GM12878 (cell line): ENCODE data around the gene TSPEAR. TPM values are rescaled to one million over a fixed set of nuclear protein-coding genes. Genes with fewer than 3 reads are reported as not detected.

Experiments
- ATAC-seq: fragments of 200-7000 bp; cut with Tn5 transposase; 3 replicates; pipeline ENCODE4 v1.9.1; 2020; ENCODE audit warnings: mild to moderate bottlenecking, moderate library complexity
- BruUV-seq: library from RNA; stranded (reverse); fragments of 400-500 nt; replicated peaks from 2 replicates; lab custom pipeline; 2021; lab: Mats Ljungman, UMichigan
- CTCF ChIA-PET: fragments of 300-600 bp; sonication (Branson Sonifier 250); formaldehyde crosslinking; extraction: SDS; loops from one replicate; lab custom pipeline; 2021; ENCODE audit warnings: inconsistent platforms; lab: Yijun Ruan, JAX
- POLR2A ChIA-PET: fragments of 350-600 bp; formaldehyde crosslinking; extraction: SDS; loops from one replicate; lab custom pipeline; 2021; ENCODE audit warnings: inconsistent platforms; lab: Charles Lee
- RAD21 ChIA-PET: fragments of 300-600 bp; sonication (Branson Sonifier 250); formaldehyde crosslinking; loops from one replicate; lab custom pipeline; 2023; ENCODE audit warnings: antibody characterized with exemption; ENCODE audit not compliant: unreplicated experiment; lab: Charles Lee
- SMC1A ChIA-PET: fragments of 300-600 bp; sonication (Branson Sonifier 250); formaldehyde crosslinking; loops from one replicate; lab custom pipeline; 2023; ENCODE audit not compliant: unreplicated experiment, uncharacterized antibody; lab: Charles Lee
- DNase-seq: peaks from one replicate; pipeline ENCODE4 v3.0.0-alpha.2; 2011; ENCODE audit warnings: low read depth, low spot score
- FAIRE-seq: peaks from 3 replicates; lab custom pipeline; 2011; peaks lifted over from hg19 to GRCh38; lab: Jason Lieb, UNC
- H2AFZ ChIP-seq: 2 replicates; pipeline ENCODE4 v1.6.0; 2011; ENCODE audit warnings: low read depth, low read length, control low read depth; ENCODE audit not compliant: control insufficient read depth
- H3K27ac ChIP-seq: 2 replicates; pipeline ENCODE4 v1.5.1; 2011; ENCODE audit warnings: control low read depth; ENCODE audit not compliant: control insufficient read depth, insufficient read depth
- H3K27me3 ChIP-seq, 2 experiments: replicated peaks in 1 of 2; 2 replicates each; pipeline versions ENCODE4 v1.6.0 to v1.6.1; 2011; ENCODE audit warnings: low read length in 1 of 2; ENCODE audit not compliant: control insufficient read depth in 2 of 2, insufficient read depth in 2 of 2
- H3K36me3 ChIP-seq, 2 experiments: 2 replicates each; pipeline ENCODE4 v1.5.1; 2011; ENCODE audit warnings: low read length in 1 of 2; ENCODE audit not compliant: control insufficient read depth in 2 of 2, insufficient read depth in 2 of 2
- H3K4me1 ChIP-seq: 2 replicates; pipeline ENCODE4 v1.6.1; 2011; ENCODE audit warnings: mild to moderate bottlenecking, low read length, moderate library complexity, mixed read lengths; ENCODE audit not compliant: control insufficient read depth, insufficient read depth
- H3K4me2 ChIP-seq: 2 replicates; pipeline ENCODE4 v1.6.0; 2011; ENCODE audit warnings: control low read depth; ENCODE audit not compliant: control insufficient read depth, insufficient read depth
- H3K4me3 ChIP-seq: fragments of 200-600 bp; sonication (generic); 2 replicates; pipeline ENCODE4 v1.5.1; 2016
- H3K79me2 ChIP-seq: 2 replicates; pipeline ENCODE4 v1.6.0; 2011; ENCODE audit warnings: low read length; ENCODE audit not compliant: control insufficient read depth, insufficient read depth
- H3K9ac ChIP-seq: 2 replicates; pipeline ENCODE4 v1.8.0; 2011; ENCODE audit warnings: low read length, control low read depth, mixed read lengths; ENCODE audit not compliant: control insufficient read depth, insufficient read depth
- H3K9me3 ChIP-seq: replicated peaks from 3 replicates; pipeline ENCODE4 v1.5.1; 2011; ENCODE audit warnings: mild to moderate bottlenecking, low read length; ENCODE audit not compliant: control insufficient read depth, insufficient read depth
- H4K20me1 ChIP-seq: 2 replicates; pipeline ENCODE4 v1.6.0; 2011; ENCODE audit not compliant: control insufficient read depth, insufficient read depth
- ASH2L ChIP-seq: fragments of 300-600, 200-600 bp; sonication (generic); IDR thresholded peaks from 2 replicates; pipeline ENCODE4 v1.6.1; 2017; ENCODE audit warnings: low read depth, mild to moderate bottlenecking, borderline replicate concordance
- BMI1 ChIP-seq: fragments of 450-650 bp; IDR thresholded peaks from 2 replicates; pipeline ENCODE4 v1.6.1; 2016; ENCODE audit warnings: mild to moderate bottlenecking, moderate library complexity, borderline replicate concordance
- CHD4 ChIP-seq: fragments of 200-600 bp; sonication (generic); IDR thresholded peaks from 2 replicates; pipeline ENCODE4 v1.6.1; 2016; ENCODE audit warnings: mild to moderate bottlenecking
- EP300 ChIP-seq, 2 experiments: fragments of 150-350 bp in 1 of 2; IDR thresholded peaks; 2 replicates each; pipeline ENCODE4 v1.6.1; 2011 to 2012; ENCODE audit warnings: low read depth in 2 of 2, low read length in 2 of 2, borderline replicate concordance in 1 of 2, improper control_type of control experiment in 1 of 2, inconsistent platforms in 1 of 2; ENCODE audit not compliant: control insufficient read depth in 1 of 2
- ETV6 ChIP-seq, 2 experiments: fragments of 450-650 bp in 1 of 2; IDR thresholded peaks in 1 of 2; conservative IDR thresholded peaks in 1 of 2; 2 replicates each; pipeline ENCODE4 v1.6.1; 2014; ENCODE audit warnings: antibody characterized with exemption in 1 of 2, borderline replicate concordance in 1 of 2, low read depth in 1 of 2, mild to moderate bottlenecking in 1 of 2, moderate library complexity in 1 of 2
- HCFC1 ChIP-seq: fragments of 150-350 bp; IDR thresholded peaks from 2 replicates; pipeline ENCODE4 v1.6.1; 2014; ENCODE audit warnings: low read length
- HDAC2 ChIP-seq: fragments of 200-600 bp; sonication (generic); IDR thresholded peaks from 2 replicates; pipeline ENCODE4 v1.6.1; 2017
- NBN ChIP-seq: fragments of 450-650 bp; IDR thresholded peaks from 2 replicates; pipeline ENCODE4 v1.6.1; 2016
- NFYB ChIP-seq: IDR thresholded peaks from 2 replicates; pipeline ENCODE4 v1.6.1; 2011; ENCODE audit warnings: low read depth, mild to moderate bottlenecking, low read length, improper control_type of control experiment, moderate library complexity; ENCODE audit not compliant: insufficient read depth
- PML ChIP-seq: IDR thresholded peaks from 2 replicates; pipeline ENCODE4 v1.6.1; 2012; ENCODE audit warnings: low read length, inconsistent platforms
- POU2F2 ChIP-seq: IDR thresholded peaks from 3 replicates; pipeline ENCODE4 v1.6.1; 2011; ENCODE audit warnings: low read depth, mild to moderate bottlenecking, low read length, borderline replicate concordance
- ZSCAN29 ChIP-seq: fragments of 450-650 bp; IDR thresholded peaks from 2 replicates; pipeline ENCODE4 v1.6.1; 2017; ENCODE audit warnings: mild to moderate bottlenecking, moderate library complexity
- ZZZ3 ChIP-seq: IDR thresholded peaks from 2 replicates; pipeline ENCODE4 v1.6.1; 2011; ENCODE audit warnings: low read depth; ENCODE audit not compliant: control insufficient read depth, insufficient read length
- WGBS: methylation state at CpG from one replicate; pipeline ENCODE4 v1.1.6; 2016; ENCODE audit warnings: low lambda C conversion rate; ENCODE audit not compliant: insufficient replicate concordance, insufficient coverage; ENCODE audit errors: missing lambda C conversion rate; 5-methylcytosine and 5-hydroxymethylcytosine counted together
- in situ Hi-C: fragments of 300-500 bp; cut with MboI; formaldehyde crosslinking; loops from 9 replicates; pipeline ENCODE4 v1.14.3; 2018; ENCODE audit warnings: mixed read lengths
- intact Hi-C: fragments of 100-400 bp; cut with micrococcal nuclease; formaldehyde crosslinking; loops from one replicate; pipeline ENCODE4 v1.14.2; 2022; ENCODE audit not compliant: unreplicated experiment
- polyA plus RNA-seq, 11 experiments: library from polyadenylated mRNA; depleted of rRNA in 4 of 11; unstranded in 6 of 11; stranded (reverse) in 5 of 11; fragments of >200 nt; fragmentation: Nextera tagmentation in 4 of 11; fragmentation: Illumina TruSeq in 1 of 11; extraction: Ambion mirVana in 4 of 11; extraction: Trizol in 1 of 11; gene quantifications; 1 replicate in 1 of 11; 2 replicates in 10 of 11; pipeline versions ENCODE4 v1.2.1 to v1.2.3, GENCODE V29; 2011 to 2016; ENCODE audit warnings: inconsistent platforms in 2 of 11, missing spikeins in 2 of 11, low read depth in 1 of 11
- total RNA-seq, 4 experiments: library from RNA; depleted of rRNA in 3 of 4; stranded (reverse); fragments of >200 nt in 3 of 4; fragmentation: Illumina TruSeq in 1 of 4; extraction: Trizol in 1 of 4; gene quantifications; 2 replicates each; pipeline versions ENCODE4 v1.2.1 to v1.2.3, GENCODE V29; 2013 to 2021
- TF ChIP-seq, protein P1 (sequence below): fragments of 150-350 bp; IDR thresholded peaks from 2 replicates; pipeline ENCODE4 v1.6.1; 2014; ENCODE audit warnings: mild to moderate bottlenecking, low read depth, low read length

Gene TSPEAR
- total and polyA plus RNA-seq, 10 of the 15 experiments (the other 5 are each of a cell fraction or from before 2014, with no cell fraction given): not detected

DNA sequence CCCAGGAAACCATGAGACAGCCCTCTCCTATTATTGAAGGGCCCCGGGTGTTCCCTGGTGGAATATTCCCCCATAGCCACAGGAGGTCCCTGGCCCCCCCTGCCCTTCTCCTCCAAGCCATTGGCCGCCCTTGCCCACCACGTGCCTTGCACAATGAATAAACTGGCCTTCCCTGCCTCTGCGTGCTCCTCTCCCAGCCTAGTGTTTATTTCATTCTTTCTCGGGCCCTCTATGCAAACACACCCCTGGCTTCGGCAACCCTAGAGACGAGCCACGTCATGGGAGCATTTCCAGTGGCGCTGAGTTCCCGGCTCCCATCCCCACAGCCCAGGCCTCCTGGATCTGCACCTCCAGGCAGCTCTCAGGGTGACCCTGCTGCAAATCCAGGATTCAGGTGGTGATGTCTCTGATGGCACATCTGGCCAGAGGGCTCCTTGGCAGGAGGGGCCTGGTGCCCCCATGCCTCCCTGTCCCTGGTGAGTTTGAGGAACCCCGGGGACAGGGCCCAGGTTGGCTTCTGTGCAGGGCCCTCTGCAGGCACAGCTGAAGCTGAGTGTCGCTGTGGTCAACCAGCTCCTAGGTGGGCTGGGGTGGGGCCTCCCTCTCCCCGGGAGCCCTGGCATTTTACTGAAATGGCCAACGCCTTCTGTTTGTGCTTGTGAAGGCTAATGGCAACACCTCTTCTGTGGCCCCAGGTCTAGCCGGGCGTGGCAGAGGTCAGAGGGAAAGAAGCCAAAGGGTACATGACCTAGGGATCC, 8.2 kb downstream of the TSPEAR start:
- ChIA-PET RAD21 (no interaction called here), POLR2A (no interaction called here), CTCF (no interaction called here), SMC1A (no interaction called here)
- Histone ChIP-seq H3K4me3 (no peak overlapping the region), H3K4me2 (no peak overlapping the region), H3K36me3 (no peaks in the 10 kb centered on the region), H3K4me1 (no peaks in the 10 kb centered on the region), H3K9ac (no peak overlapping the region), H3K27ac (no peak overlapping the region), H3K79me2 (no peaks in the 10 kb centered on the region), H4K20me1 (no peaks in the 10 kb centered on the region), H2AFZ (no peak overlapping the region), H3K27me3 (peaks cover 2 to 3% of the 10 kb centered on the region in 2 experiments; a peak in 3 of 4 replicates), H3K9me3 (peaks cover 6% of the 10 kb centered on the region; the same call in 1 of the 3 replicates)
- ATAC-seq (no peak), FAIRE-seq (no peak), DNase-seq (no peak)
- in situ Hi-C loops (no loop called here), intact Hi-C loops (no loop called here)
- TF ChIP-seq NBN: no peak
- no peak for TF ChIP-seq HCFC1
- TF ChIP-seq HDAC2: no peak
- no peak for TF ChIP-seq PML
- TF ChIP-seq POU2F2: no peak
- TF ChIP-seq EP300 (IDR thresholded peaks at IDR 0.05; ENCODE audit: borderline replicate concordance in 1 of 2, control insufficient read depth in 1 of 2, low read depth in 2 of 2, low read length in 2 of 2): no peak
- no peak for TF ChIP-seq BMI1
- TF ChIP-seq ZSCAN29: no peak
- no peak for TF ChIP-seq NFYB
- no peak for TF ChIP-seq ASH2L
- TF ChIP-seq ETV6 (conservative IDR thresholded peaks at IDR 0.05 in 1 of 2, IDR thresholded peaks at IDR 0.05 in 1 of 2; ENCODE audit: borderline replicate concordance in 1 of 2, low read depth in 1 of 2): no peak
- TF ChIP-seq, protein P1, sequence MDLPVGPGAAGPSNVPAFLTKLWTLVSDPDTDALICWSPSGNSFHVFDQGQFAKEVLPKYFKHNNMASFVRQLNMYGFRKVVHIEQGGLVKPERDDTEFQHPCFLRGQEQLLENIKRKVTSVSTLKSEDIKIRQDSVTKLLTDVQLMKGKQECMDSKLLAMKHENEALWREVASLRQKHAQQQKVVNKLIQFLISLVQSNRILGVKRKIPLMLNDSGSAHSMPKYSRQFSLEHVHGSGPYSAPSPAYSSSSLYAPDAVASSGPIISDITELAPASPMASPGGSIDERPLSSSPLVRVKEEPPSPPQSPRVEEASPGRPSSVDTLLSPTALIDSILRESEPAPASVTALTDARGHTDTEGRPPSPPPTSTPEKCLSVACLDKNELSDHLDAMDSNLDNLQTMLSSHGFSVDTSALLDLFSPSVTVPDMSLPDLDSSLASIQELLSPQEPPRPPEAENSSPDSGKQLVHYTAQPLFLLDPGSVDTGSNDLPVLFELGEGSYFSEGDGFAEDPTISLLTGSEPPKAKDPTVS: no peak
- TF ChIP-seq CHD4: no peak
- no peak for TF ChIP-seq ZZZ3
- WGBS: 33% methylated on average over 16 of the region's 16 CpGs
- no TSS peak for BruUV-seq
